Vagina (tissue), 2 donors: ENCODE data around the gene TULP1. TPM values are rescaled to one million over a fixed set of nuclear protein-coding genes. Genes with fewer than 3 reads are reported as not detected.

ENCODE experiments used
- DNase-seq, 2 donors: peaks; one replicate each; pipeline ENCODE4 v3.0.0-alpha.2; 2017; ENCODE audit errors: extremely low spot score in 2 of 2
- H3K27ac ChIP-seq: fragments of 200-600 bp; sonication (generic); one replicate; pipeline ENCODE4 v1.5.1; 2019
- H3K27me3 ChIP-seq: fragments of 200-600 bp; sonication (generic); one replicate; pipeline ENCODE4 v1.5.1; 2019
- H3K36me3 ChIP-seq, 2 donors: fragments of 200-600 bp; sonication (generic); one replicate each; pipeline ENCODE4 v1.5.1; 2017 to 2019
- H3K4me1 ChIP-seq: fragments of 200-600 bp; sonication (generic); one replicate; pipeline ENCODE4 v1.5.1; 2019
- H3K4me3 ChIP-seq, 2 donors: fragments of 200-600 bp; sonication (generic); 1 replicate in 1 of 2; 2 replicates in 1 of 2; pipeline ENCODE4 v1.5.1; 2016 to 2019
- H3K9me3 ChIP-seq: fragments of 200-600 bp; sonication (generic); one replicate; pipeline ENCODE4 v1.5.1; 2019
- CTCF ChIP-seq, 3 experiments: fragments of 450-650 bp in 2 of 3; fragments of 200-600 bp in 1 of 3; sonication (generic) in 1 of 3; IDR thresholded peaks; one replicate each; pipeline ENCODE4 v1.5.1; 2017 to 2019; ENCODE audit warnings: antibody characterized with exemption in 3 of 3, mild to moderate bottlenecking in 2 of 3, moderate library complexity in 2 of 3
- POLR2A ChIP-seq, 2 donors: fragments of 450-650 bp; IDR thresholded peaks; one replicate each; pipeline ENCODE4 v1.6.1; 2017; ENCODE audit warnings: antibody characterized with exemption in 2 of 2, mild to moderate bottlenecking in 2 of 2, moderate library complexity in 2 of 2
- POLR2AphosphoS5 ChIP-seq, 2 donors: sonication (generic); formaldehyde crosslinking; IDR thresholded peaks; one replicate each; pipeline ENCODE4 v1.9.0; 2017; ENCODE audit warnings: antibody characterized with exemption in 2 of 2, mild to moderate bottlenecking in 2 of 2, low read depth in 1 of 2; ENCODE audit not compliant: insufficient read depth in 1 of 2
- intact Hi-C: fragments of 100-400 bp; cut with DNase I; formaldehyde crosslinking; loops from one replicate; pipeline ENCODE4 v1.15.1; 2023
- total RNA-seq: library from RNA; depleted of rRNA; stranded (reverse); fragments of >200 nt; gene quantifications from one replicate; pipeline ENCODE4 v1.2.3, GENCODE V29; 2016

The TULP1 gene
- total RNA-seq, 1 donor from 2014 or later = not detected

- Histone ChIP-seq H3K4me1 (peaks cover 83% of the 10 kb centered on the region), H3K36me3 (no peaks in the 10 kb centered on the region), H3K9me3 (no peaks in the 10 kb centered on the region), H3K27me3 (no peaks in the 10 kb centered on the region), H3K4me3 (no peak overlapping the region), H3K27ac (peak overlapping the region; percentile 97)
- TF ChIP-seq POLR2A (IDR thresholded peaks at IDR 0.05) (no peak), POLR2AphosphoS5 (IDR thresholded peaks at IDR 0.05; ENCODE audit: insufficient read depth in 1 of 2, low read depth in 1 of 2) (peak in 1 of 2 donors; percentile 36)
- DNase-seq = no peak
- intact Hi-C loops = no loop called here
Measured at GRCh38 chr6:35487658-35488516, 24.8 kb downstream of the TULP1 start.

- intact Hi-C loops = no loop called here
- Histone ChIP-seq H3K27me3 (no peaks in the 10 kb centered on the region), H3K27ac (peak overlapping the region; percentile 97), H3K4me1 (peaks cover 67% of the 10 kb centered on the region), H3K4me3 (peak overlapping the region; percentile 24 to 42), H3K9me3 (no peaks in the 10 kb centered on the region), H3K36me3 (no peaks in the 10 kb centered on the region)
- TF ChIP-seq POLR2A (IDR thresholded peaks at IDR 0.05) (peak in 1 of 2 donors; percentile 40), POLR2AphosphoS5 (IDR thresholded peaks at IDR 0.05; ENCODE audit: insufficient read depth in 1 of 2, low read depth in 1 of 2) (peak; percentile 85 to 87), CTCF (IDR thresholded peaks at IDR 0.05) (no peak)
- peak in 1 of 2 donors; percentile 96 for DNase-seq
Measured at GRCh38 chr6:35486005-35486925, 26.4 kb downstream of the TULP1 start.

- Histone ChIP-seq H3K27me3 (no peaks in the 10 kb centered on the region), H3K4me1 (peaks cover 59% of the 10 kb centered on the region), H3K9me3 (no peaks in the 10 kb centered on the region), H3K36me3 (no peaks in the 10 kb centered on the region), H3K27ac (peak overlapping the region; percentile 97), H3K4me3 (peak overlapping the region; percentile 24 to 42)
- DNase-seq = no peak
- TF ChIP-seq CTCF (IDR thresholded peaks at IDR 0.05) (no peak), POLR2AphosphoS5 (IDR thresholded peaks at IDR 0.05; ENCODE audit: insufficient read depth in 1 of 2, low read depth in 1 of 2) (no peak), POLR2A (IDR thresholded peaks at IDR 0.05) (no peak)
- intact Hi-C loops = no loop called here
Measured at GRCh38 chr6:35485402-35485877, 27.3 kb downstream of the TULP1 start.

GRCh38 chr6:35484921-35485392 lies 27.7 kb downstream of the TULP1 start:
- DNase-seq = no peak
- H3K36me3 ChIP-seq = peaks cover 0 to 1% of the 10 kb centered on the region in 2 donors

More at GRCh38 chr6:35484921-35485392, 27.7 kb downstream of the TULP1 start:
- no peaks in the 10 kb centered on the region for H3K9me3 ChIP-seq
- peak overlapping the region; percentile 97 for H3K27ac ChIP-seq
- peaks cover 54% of the 10 kb centered on the region for H3K4me1 ChIP-seq
- intact Hi-C loops = no loop called here
- H3K27me3 ChIP-seq = no peaks in the 10 kb centered on the region
- H3K4me3 ChIP-seq = no peak overlapping the region
- TF ChIP-seq POLR2A (IDR thresholded peaks at IDR 0.05) (no peak), CTCF (IDR thresholded peaks at IDR 0.05) (no peak), POLR2AphosphoS5 (IDR thresholded peaks at IDR 0.05; ENCODE audit: insufficient read depth in 1 of 2, low read depth in 1 of 2) (no peak)
